ENCODE measurements around the gene ZBTB20.

The ZBTB20 gene

DNA sequence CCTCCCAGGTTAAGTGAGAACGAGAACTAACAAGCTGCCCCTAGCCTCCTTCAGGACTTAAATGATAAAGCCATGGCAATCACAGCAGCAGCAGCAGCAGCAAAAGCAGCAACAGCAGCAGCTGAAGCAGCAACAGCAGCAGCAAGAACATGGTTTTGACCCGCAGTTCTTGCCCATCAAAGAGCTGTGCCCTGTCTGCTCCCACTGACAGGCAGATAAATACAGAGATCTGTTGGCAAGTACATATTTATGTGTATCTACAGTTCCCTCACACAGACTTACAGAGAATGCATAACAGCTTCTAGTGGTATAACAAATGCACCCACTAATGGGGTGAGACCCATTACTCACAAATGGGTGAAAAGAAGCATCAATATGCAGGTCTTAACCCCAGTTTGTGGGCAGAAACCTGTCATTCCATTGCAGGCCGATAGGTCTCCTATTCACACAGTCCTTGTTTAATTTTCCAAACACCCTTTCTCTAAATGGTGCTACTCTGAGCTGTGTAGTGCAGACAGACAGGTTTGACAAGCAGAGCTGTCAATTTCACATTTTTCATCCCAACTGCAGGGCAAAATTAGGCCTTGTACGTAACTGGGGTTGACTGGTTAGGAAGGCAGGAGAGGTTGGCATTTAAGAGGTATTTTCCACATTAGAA lies 537.0 kb downstream of the ZBTB20 start:
- no peak for DNase-seq

GRCh38 chr3:114608293-114608692 lies 538.8 kb downstream of the ZBTB20 start:
- peak; percentile 68 for DNase-seq

DNA sequence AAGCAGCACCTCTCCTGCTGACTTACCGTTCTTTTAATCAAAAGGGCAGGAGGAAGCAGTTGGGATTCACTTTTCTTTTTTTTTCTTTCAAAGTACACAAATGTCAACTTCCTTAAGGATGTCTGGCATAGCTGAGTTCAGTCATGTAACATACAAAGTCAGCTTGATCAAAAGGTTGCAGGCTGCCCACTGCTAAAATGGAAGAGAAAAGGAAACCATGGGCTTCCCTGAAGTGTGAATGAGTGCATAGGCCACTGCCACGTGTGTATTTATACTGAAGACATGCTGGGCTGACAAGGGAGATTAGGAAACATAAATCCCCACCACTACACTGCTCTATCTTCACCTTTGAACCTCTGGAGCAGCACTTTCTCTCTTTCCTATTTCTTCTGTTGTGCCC lies 540.8 kb downstream of the ZBTB20 start:
- DNase-seq: no peak

- DNase-seq: no peak
Observed at GRCh38 chr3:114600571-114600970, 546.5 kb downstream of the ZBTB20 start.

DNA sequence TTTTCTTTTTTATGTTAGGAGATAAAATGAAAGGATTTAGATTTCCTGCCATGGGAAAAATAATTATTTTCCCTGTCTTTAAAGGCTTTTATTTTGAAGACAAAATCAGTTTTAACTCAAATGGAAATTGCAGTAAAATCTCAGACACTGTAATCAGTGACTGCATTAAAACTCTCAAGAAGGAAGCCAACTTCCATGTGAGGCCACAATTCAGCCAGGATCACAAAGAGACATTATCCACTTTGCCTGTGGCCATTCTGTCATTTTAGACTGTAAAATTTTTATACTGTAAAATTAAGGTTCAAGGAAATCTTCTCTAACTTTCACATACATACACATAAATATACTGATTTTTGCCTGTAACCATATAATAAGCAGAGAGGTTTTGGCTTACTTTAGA lies 549.2 kb downstream of the ZBTB20 start:
- no peak for DNase-seq

- peak; percentile 14 for DNase-seq
Observed at GRCh38 chr3:114597012-114597411, 550.1 kb downstream of the ZBTB20 start.

DNA sequence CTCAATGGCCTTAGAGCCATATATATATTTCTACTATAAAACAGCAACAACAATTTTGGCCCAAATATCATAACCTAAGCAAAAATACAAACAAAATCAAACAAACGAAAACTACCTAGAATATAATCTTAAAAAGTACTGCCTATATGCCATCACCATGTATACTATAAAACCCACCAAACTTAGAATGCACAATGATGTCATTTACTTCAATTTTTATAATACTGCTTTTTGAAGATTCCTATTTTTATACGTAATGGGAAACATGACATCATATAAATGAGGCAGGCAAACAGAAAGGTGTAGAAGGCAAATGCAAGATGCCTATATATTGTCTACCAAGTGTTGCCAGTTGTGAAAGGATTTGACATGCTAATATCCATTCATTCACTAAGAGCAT lies 550.9 kb downstream of the ZBTB20 start:
- no peak for DNase-seq

DNA sequence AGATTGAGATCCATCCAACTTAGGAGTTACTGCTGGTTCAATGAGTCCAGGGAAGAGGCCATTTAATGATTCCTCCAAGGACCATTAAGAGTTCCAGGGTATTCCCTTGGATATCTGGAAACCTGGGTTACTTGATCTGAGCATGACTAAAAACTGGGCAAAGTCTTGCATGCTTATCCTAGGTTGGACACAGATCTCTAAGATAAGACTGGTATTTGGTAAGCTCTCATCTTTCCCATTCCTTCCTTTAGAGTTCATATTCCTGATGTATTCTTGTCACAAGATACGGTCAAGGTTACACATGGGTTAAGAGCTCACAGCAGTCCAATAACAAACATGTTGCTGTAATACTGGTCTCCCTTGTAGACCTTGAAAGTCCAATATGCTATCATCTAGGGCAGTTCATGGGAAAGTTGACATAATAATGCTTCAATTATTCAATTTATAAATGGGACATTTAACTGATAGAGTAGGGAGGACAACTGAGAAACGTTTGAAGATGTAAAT lies 551.5 kb downstream of the ZBTB20 start:
- no peak for DNase-seq

- DNase-seq: no peak
Observed at GRCh38 chr3:114590309-114591047, 556.6 kb downstream of the ZBTB20 start.

DNA sequence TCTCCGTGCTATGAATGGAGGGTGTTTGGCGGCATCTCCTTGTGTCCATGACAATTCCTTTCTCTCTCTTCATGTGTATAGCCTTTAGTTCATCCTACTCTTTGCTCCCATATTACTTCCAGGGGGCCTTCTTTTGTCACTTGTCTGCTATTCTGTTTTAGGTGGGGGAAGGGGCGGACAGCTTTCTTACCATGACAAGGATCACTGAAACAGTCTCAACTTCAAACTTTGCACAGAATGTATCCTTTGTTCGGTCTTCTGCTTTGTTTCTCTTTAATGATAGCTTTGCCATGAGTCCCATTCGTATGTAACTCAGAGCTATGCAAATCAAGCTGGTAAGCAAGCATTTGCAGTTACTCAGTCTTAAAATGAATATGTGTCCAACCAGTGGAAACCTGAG lies 559.1 kb downstream of the ZBTB20 start:
- no peak for DNase-seq

GRCh38 chr3:114586119-114586518 lies 561.0 kb downstream of the ZBTB20 start:
- DNase-seq: no peak

GRCh38 chr3:114585687-114586086 lies 561.4 kb downstream of the ZBTB20 start:
- DNase-seq: no peak

- DNase-seq: no peak
Observed at GRCh38 chr3:114584734-114585371, 562.2 kb downstream of the ZBTB20 start.

DNA sequence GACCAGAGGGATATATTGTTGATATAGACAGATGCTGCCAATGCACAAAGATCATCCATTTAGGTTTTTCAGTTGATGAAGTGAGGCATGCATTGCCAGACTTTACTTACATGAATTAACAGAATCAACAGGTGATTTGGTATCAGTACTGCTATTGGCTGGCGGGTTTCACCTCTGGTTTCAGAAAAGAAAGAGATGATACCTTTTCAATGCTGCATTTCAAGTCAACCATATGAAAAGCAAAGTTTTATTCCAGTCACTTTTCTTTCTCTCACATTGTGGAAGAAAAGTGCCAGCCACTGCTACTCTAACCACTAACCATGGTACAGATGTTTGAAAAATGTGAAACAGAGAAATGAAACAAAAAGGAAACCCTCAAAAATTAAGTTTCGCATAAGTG lies 564.2 kb downstream of the ZBTB20 start:
- no peak for DNase-seq

- DNase-seq: no peak
Observed at GRCh38 chr3:114572364-114573062, 574.6 kb downstream of the ZBTB20 start.

DNA sequence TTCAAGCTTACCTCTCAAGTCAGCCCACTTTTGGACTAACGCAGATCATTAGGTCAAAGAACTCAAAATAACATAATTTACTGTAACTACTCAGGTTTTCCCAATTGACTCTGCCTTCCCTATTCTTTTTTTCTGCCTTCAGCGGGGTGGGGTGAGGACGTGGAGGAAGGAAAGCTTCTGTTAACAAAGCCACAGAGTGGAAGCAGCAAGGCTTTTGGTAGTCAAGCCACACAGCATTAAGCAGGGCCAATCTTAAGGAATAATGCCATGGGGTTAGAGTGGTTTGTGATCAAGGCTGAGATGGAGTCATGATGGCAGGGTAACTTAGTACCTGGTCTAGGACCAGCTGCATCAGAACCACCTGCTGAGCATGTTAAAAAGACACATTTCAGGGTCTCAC lies 575.7 kb downstream of the ZBTB20 start:
- DNase-seq: no peak

GRCh38 chr3:114569186-114569585 lies 577.9 kb downstream of the ZBTB20 start:
- peak; percentile 47 for DNase-seq

DNA sequence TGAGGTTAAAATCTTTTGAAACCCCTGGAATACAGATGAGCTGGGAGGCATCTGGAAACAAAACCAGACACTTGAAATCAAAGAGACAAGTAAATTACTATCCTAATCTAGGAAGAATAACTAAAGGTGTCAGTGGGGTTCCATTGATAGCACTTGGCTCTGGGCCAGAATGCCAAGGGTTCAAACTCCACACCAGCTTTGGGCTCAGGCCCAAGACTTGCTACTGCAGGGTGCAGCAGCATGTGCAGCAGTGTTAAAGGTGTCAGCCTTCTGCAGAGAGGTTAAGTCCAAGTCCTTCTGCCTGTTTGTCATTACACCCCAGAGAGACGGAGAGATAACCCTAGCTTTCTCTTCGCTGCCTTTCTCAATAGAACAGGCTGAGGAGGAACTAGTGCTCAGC lies 579.3 kb downstream of the ZBTB20 start:
- DNase-seq: no peak

- no peak for DNase-seq
Observed at GRCh38 chr3:114566767-114567166, 580.3 kb downstream of the ZBTB20 start.

DNA sequence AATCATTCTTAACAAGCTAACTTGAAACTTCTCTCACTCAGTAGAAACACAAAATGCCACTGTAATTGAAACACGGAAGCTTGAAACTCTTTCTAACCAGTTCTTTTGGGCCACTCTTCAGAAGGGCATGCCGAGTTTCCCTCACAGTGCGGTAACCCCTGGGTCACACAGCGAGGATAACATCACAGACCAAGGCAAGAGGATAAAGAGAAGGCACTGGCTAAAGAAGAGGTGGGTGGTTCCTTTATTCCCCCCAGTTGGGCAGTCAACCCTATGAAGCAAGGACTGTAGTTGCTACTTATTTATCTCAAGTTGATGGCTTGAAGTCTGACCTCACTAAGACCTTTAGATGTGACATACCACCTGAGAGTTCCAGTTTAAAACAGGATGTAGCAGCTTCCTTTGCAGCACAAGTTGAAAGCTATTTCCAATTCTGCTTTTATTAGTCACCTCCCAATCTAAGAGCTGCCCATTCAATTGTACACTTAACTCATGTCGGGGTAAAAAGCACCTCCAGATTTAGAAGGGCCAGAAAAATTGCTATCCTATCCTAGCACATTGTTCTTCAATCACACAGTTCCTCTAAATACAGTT lies 580.8 kb downstream of the ZBTB20 start:
- no peak for DNase-seq

- no peak for DNase-seq
Observed at GRCh38 chr3:114565216-114565615, 581.9 kb downstream of the ZBTB20 start.

DNA sequence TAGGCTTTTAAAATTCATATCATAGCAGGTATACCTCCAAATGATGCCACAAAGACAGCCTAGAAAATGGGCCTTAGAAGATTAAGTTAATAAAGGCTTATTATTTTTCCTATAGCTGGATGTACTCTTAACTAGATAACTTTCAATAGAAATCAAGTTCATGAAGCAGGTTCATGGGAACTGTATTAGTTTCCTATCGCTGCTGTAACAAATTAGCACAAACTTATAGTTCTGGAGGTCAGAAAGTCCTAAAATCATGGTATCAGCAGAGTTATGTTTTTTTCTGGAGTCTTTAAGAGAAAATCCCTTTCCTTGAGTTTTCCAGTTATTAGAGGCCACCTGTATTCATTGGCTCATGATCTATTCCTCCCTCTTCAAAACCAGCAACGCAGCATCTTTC lies 583.4 kb downstream of the ZBTB20 start:
- no peak for DNase-seq

- no peak for DNase-seq
Observed at GRCh38 chr3:114562557-114562956, 584.5 kb downstream of the ZBTB20 start.

Measured in NCI-H226 (cell line).